T47D (cell line): ENCODE results near the gene COL24A1.

Source experiments
- DNase-seq, 2 experiments: peaks; one replicate each; pipeline versions ENCODE4 v3.0.0 to v3.0.0-alpha.2; 2011 to 2012; ENCODE audit warnings: low read depth in 1 of 2, low spot score in 1 of 2
- JUND ChIP-seq: IDR thresholded peaks from 2 replicates; pipeline ENCODE4 v1.6.1; 2012; ENCODE audit warnings: low read depth
- in situ Hi-C: cut with HindIII; loops from 2 replicates; pipeline ENCODE4 v1.10.0; 2016; ENCODE audit warnings: low sequenced_read_pairs, low pct_unique_long_range_greater_than_20kb

Gene COL24A1

DNA sequence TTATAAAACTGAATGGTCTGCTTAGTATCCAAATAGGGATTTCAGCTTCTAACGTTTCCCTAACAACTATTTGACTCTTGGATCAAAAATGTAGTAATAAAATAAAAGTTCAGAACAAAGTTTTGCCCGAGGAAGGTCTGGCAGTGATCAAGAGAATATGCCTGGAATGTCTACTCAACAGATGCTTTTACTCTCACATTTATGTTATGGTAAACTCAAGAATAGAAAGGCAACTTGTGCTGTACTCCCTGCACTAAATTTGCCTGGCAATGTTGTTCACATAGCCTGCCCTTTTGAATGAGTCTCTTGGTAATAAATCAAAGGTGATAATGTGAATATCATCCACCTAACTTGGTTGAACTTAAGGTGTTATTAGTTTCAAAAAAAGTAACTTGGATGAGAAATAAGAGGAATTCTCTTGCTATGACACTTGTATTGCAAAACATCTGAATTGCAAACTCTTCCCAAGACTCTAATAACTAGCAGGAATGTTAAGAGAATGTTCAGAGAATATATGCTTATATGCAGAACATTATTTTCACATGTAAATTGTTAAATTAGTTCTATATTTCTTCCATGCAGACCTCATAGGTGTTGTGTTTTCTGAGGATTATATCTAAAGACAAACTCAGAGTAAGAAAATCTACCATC lies 215.8 kb downstream of the COL24A1 start:
- in situ Hi-C loops, result no loop called here
- DNase-seq, result no peak
- TF ChIP-seq JUND, result no peak

GRCh38 chr1:85938829-85939228 lies 217.7 kb downstream of the COL24A1 start:
- DNase-seq, result no peak
- no peak for TF ChIP-seq JUND
- in situ Hi-C loops, result no loop called here

GRCh38 chr1:85936470-85936869 lies 220.1 kb downstream of the COL24A1 start:
- DNase-seq, result no peak
- in situ Hi-C loops, result no loop called here
- no peak for TF ChIP-seq JUND

DNA sequence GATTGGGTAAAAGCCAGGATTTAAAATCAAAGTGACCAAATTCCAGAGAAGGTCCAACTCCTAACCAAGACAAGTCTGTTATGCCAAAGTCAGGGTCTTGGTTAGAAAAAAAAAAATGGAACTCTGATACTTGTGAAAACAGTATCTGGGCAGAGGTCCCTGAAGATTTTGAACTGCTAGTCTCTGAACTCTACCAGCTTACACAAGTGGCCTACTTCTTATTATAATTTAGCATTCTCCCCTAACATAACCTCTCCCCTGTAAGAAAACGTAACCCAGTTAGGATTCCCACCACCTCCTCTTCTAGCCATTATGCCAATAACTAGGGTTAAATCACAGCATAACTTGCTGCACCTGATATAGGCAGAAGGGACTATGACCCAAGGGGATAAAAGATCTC lies 220.5 kb downstream of the COL24A1 start:
- no peak for TF ChIP-seq JUND
- no peak for DNase-seq
- in situ Hi-C loops, result no loop called here

DNA sequence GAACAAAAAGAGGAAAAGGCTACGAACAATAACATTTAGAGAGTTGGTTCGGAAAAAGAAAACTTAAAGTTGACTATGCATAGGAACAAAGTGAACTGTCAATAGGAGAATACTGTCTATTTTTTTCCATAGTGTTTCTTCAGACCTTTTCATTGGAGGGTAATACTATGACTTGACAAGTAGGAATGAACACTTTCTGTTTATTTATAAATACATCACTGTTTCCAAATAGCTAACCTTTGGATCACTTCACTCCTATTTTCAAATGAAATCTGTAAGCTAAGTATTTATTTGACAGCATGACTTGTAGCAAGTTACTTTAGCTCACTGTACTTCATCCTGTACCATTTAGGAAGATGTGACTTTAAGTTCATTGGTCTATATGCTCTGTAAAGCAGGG lies 221.3 kb downstream of the COL24A1 start:
- TF ChIP-seq JUND, result no peak
- in situ Hi-C loops, result no loop called here
- DNase-seq, result no peak

GRCh38 chr1:85934516-85934915 lies 222.1 kb downstream of the COL24A1 start:
- TF ChIP-seq JUND, result no peak
- DNase-seq, result no peak
- in situ Hi-C loops, result no loop called here

- in situ Hi-C loops, result no loop called here
- TF ChIP-seq JUND, result no peak
- DNase-seq, result no peak
These were observed 222.6 kb downstream of the COL24A1 start for GRCh38 chr1:85933961-85934360.

- no peak for TF ChIP-seq JUND
- peak in 1 of 2 experiments; percentile 18 for DNase-seq
These were observed 244.8 kb downstream of the COL24A1 start for GRCh38 chr1:85911742-85912141.

GRCh38 chr1:85900921-85901320 lies 255.7 kb downstream of the COL24A1 start:
- in situ Hi-C loops, result no loop called here
- TF ChIP-seq JUND, result no peak
- DNase-seq, result no peak

More at GRCh38 chr1:85911742-85912141, 244.8 kb downstream of the COL24A1 start:
- in situ Hi-C loops, result no loop called here

- no peak for DNase-seq
- TF ChIP-seq JUND, result no peak
These were observed 257.7 kb downstream of the COL24A1 start for GRCh38 chr1:85898861-85899260.

GRCh38 chr1:85894651-85895050 lies 261.9 kb downstream of the COL24A1 start:
- in situ Hi-C loops, result no loop called here
- DNase-seq, result peak in 1 of 2 experiments; percentile 49
- TF ChIP-seq JUND, result no peak

More at GRCh38 chr1:85898861-85899260, 257.7 kb downstream of the COL24A1 start:
- in situ Hi-C loops, result no loop called here

- in situ Hi-C loops, result no loop called here
- TF ChIP-seq JUND, result no peak
- no peak for DNase-seq
These were observed 264.2 kb downstream of the COL24A1 start for GRCh38 chr1:85892366-85892765.

DNA sequence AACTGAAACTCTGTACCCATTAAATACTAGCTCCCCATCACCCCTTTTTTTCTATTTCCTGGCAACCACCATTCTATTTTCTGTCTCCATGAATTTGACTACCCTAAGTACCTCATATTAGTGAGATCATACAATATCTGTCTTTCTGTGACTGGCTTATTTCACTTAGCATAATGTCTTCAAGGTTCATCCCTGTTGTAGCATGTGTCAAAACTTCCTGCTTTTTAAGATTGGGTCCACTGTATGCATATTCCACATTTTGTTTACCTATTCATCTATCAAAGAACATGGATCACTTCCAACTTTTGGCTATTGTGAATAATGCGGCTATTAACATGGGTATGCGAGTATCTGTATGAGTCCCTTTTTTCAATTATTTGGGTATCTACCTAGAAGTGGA lies 266.7 kb downstream of the COL24A1 start:
- DNase-seq, result no peak
- in situ Hi-C loops, result no loop called here
- TF ChIP-seq JUND, result no peak

GRCh38 chr1:85888921-85889320 lies 267.7 kb downstream of the COL24A1 start:
- TF ChIP-seq JUND, result no peak
- no peak for DNase-seq
- in situ Hi-C loops, result no loop called here
